Testis (tissue), 2 donors: Measurements from ENCODE around the gene CRLF1.

Source experiments
- POLR2A ChIP-seq: fragments of 450-650 bp; IDR thresholded peaks from one replicate; pipeline ENCODE4 v1.6.1; 2017; ENCODE audit warnings: antibody characterized with exemption, mild to moderate bottlenecking, moderate library complexity
- TF ChIP-seq, protein P1 (sequence below), 3 experiments: fragments of 450-650 bp in 2 of 3; fragments of 200-600 bp in 1 of 3; sonication (generic) in 1 of 3; IDR thresholded peaks; one replicate each; pipeline ENCODE4 v1.5.1; 2016 to 2019; ENCODE audit warnings: antibody characterized with exemption in 3 of 3, mild to moderate bottlenecking in 2 of 3, moderate library complexity in 1 of 3

DNA sequence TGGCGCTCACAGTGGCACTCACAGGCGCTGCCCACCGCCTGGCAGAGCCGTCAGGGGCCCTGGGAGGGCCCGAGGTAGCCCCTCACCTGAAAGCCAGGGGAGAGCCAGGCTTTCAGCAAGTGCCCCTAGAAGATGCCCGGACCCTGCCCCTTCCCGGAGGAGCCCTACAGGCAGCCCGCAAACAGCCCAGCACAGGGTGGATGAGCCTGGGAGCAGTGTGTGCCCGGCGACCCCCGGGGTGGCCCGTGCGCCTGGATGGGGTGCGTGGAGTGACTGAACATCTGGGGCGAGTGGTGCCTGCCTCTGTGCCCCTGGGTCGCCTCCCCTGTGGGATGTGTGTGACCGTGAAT is 1.4 kb downstream of the CRLF1 start:
- TF ChIP-seq, protein P1, sequence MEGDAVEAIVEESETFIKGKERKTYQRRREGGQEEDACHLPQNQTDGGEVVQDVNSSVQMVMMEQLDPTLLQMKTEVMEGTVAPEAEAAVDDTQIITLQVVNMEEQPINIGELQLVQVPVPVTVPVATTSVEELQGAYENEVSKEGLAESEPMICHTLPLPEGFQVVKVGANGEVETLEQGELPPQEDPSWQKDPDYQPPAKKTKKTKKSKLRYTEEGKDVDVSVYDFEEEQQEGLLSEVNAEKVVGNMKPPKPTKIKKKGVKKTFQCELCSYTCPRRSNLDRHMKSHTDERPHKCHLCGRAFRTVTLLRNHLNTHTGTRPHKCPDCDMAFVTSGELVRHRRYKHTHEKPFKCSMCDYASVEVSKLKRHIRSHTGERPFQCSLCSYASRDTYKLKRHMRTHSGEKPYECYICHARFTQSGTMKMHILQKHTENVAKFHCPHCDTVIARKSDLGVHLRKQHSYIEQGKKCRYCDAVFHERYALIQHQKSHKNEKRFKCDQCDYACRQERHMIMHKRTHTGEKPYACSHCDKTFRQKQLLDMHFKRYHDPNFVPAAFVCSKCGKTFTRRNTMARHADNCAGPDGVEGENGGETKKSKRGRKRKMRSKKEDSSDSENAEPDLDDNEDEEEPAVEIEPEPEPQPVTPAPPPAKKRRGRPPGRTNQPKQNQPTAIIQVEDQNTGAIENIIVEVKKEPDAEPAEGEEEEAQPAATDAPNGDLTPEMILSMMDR (IDR thresholded peaks at IDR 0.05): no peak
- no peak for TF ChIP-seq POLR2A
